Prostate gland (tissue), 2 donors: Measurements from ENCODE around the gene GSDME. TPM values are rescaled to one million over a fixed set of nuclear protein-coding genes. Genes with fewer than 3 reads are reported as not detected.

Experiments used
- DNase-seq: peaks from one replicate; pipeline ENCODE4 v3.0.0-alpha.2; 2019; ENCODE audit warnings: low spot score
- H3K27ac ChIP-seq, 2 donors: fragments of 200-600 bp; sonication (generic); 2 replicates each; pipeline ENCODE4 v1.5.1; 2017 to 2019
- H3K27me3 ChIP-seq: fragments of 200-600 bp; sonication (generic); replicated peaks from 2 replicates; pipeline ENCODE4 v1.5.1; 2019; ENCODE audit not compliant: insufficient read depth
- H3K36me3 ChIP-seq, 2 donors: fragments of 200-600 bp; sonication (generic); 1 replicate in 1 of 2; 2 replicates in 1 of 2; pipeline versions ENCODE4 v1.5.1 to v1.8.1; 2017 to 2019
- H3K4me1 ChIP-seq: fragments of 200-600 bp; sonication (generic); replicated peaks from 2 replicates; pipeline ENCODE4 v1.5.1; 2019
- H3K4me3 ChIP-seq, 2 donors: fragments of 200-600 bp; sonication (generic); 2 replicates each; pipeline ENCODE4 v1.5.1; 2017 to 2019
- H3K9me3 ChIP-seq: fragments of 200-600 bp; sonication (generic); 2 replicates; pipeline ENCODE4 v1.5.1; 2017
- CTCF ChIP-seq, 4 experiments: fragments of 200-600 bp in 2 of 4; fragments of 450-650 bp in 2 of 4; sonication (generic) in 2 of 4; IDR thresholded peaks; 1 replicate in 3 of 4; 2 replicates in 1 of 4; pipeline ENCODE4 v1.5.1; 2016 to 2019; ENCODE audit warnings: antibody characterized with exemption in 4 of 4, mild to moderate bottlenecking in 2 of 4, moderate library complexity in 2 of 4
- POLR2A ChIP-seq: fragments of 450-650 bp; IDR thresholded peaks from one replicate; pipeline ENCODE4 v1.6.1; 2016; ENCODE audit warnings: antibody characterized with exemption, mild to moderate bottlenecking
- POLR2AphosphoS5 ChIP-seq: sonication (generic); formaldehyde crosslinking; IDR thresholded peaks from one replicate; pipeline ENCODE4 v1.6.1; 2017; ENCODE audit warnings: antibody characterized with exemption
- WGBS: methylation state at CpG from one replicate; pipeline ENCODE4 v1.1.5; 2018; 5-methylcytosine and 5-hydroxymethylcytosine counted together
- intact Hi-C: fragments of 100-400 bp; cut with DNase I; formaldehyde crosslinking; loops from one replicate; pipeline ENCODE4 v1.14.2; 2022
- total RNA-seq, 2 donors: library from RNA; depleted of rRNA; stranded (reverse); fragments of >200 nt; gene quantifications; one replicate each; pipeline ENCODE4 v1.1.0, GENCODE V29; 2016

Gene GSDME
- total RNA-seq, 2 donors from 2014 or later, result 4.2 to 39.3 TPM

DNA sequence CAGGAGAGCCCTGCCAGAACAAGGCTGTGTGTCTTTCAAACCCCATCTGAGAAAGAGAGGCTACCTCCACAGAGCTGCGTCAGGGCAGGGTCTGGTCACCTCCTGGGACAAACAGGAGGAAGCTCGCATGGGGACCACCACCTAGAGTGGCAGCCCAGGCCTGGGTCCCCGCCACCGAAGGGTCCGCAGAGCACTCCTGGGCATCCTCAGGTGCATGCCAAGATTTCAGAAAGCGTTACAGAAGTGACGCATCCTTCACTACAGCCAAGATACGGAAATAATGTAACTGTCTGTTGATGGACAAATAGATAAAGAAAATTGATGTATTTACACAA, 42.6 kb downstream of the GSDME start:
- Histone ChIP-seq H3K4me3 (no peak overlapping the region), H3K9me3 (no peaks in the 10 kb centered on the region), H3K27me3 (no peaks in the 10 kb centered on the region), H3K4me1 (no peaks in the 10 kb centered on the region), H3K36me3 (no peaks in the 10 kb centered on the region), H3K27ac (no peak overlapping the region)
- TF ChIP-seq POLR2A, result no peak
- no peak for TF ChIP-seq CTCF (IDR thresholded peaks at IDR 0.05)
- TF ChIP-seq POLR2AphosphoS5, result no peak
- intact Hi-C loops, result no loop called here
- DNase-seq, result no peak
- 89% methylated on average over 8 of the region's 8 CpGs for WGBS

GRCh38 chr7:24713850-24714675, 43.2 kb downstream of the GSDME start:
- 83% methylated on average over 14 of the region's 14 CpGs for WGBS
- no peaks in the 10 kb centered on the region for H3K36me3 ChIP-seq
- no peak for DNase-seq
- no peaks in the 10 kb centered on the region for H3K4me1 ChIP-seq
- H3K4me3 ChIP-seq, result no peak overlapping the region
- no peaks in the 10 kb centered on the region for H3K27me3 ChIP-seq
- no peak for TF ChIP-seq POLR2AphosphoS5
- no peak for TF ChIP-seq CTCF (IDR thresholded peaks at IDR 0.05)
- TF ChIP-seq POLR2A, result no peak
- intact Hi-C loops, result no loop called here
- H3K27ac ChIP-seq, result no peak overlapping the region
- no peaks in the 10 kb centered on the region for H3K9me3 ChIP-seq

GRCh38 chr7:24713039-24713793, 44.0 kb downstream of the GSDME start:
- 87% methylated on average over 12 of the region's 12 CpGs for WGBS
- DNase-seq, result no peak
- Histone ChIP-seq H3K4me3 (no peak overlapping the region), H3K4me1 (no peaks in the 10 kb centered on the region), H3K27ac (no peak overlapping the region), H3K27me3 (no peaks in the 10 kb centered on the region), H3K36me3 (no peaks in the 10 kb centered on the region), H3K9me3 (no peaks in the 10 kb centered on the region)
- TF ChIP-seq POLR2AphosphoS5 (no peak), POLR2A (no peak), CTCF (IDR thresholded peaks at IDR 0.05) (no peak)
- intact Hi-C loops, result no loop called here

- Histone ChIP-seq H3K36me3 (no peaks in the 10 kb centered on the region), H3K4me1 (no peaks in the 10 kb centered on the region), H3K27ac (no peak overlapping the region), H3K9me3 (no peaks in the 10 kb centered on the region), H3K4me3 (no peak overlapping the region), H3K27me3 (no peaks in the 10 kb centered on the region)
- DNase-seq, result no peak
- intact Hi-C loops, result no loop called here
- 94% methylated on average over 15 of the region's 15 CpGs for WGBS
- TF ChIP-seq CTCF (IDR thresholded peaks at IDR 0.05) (no peak), POLR2AphosphoS5 (no peak)
Measured at GRCh38 chr7:24709585-24710360, 47.5 kb downstream of the GSDME start.
